Activated CD4-positive, alpha-beta T cell treated with anti-CD3 and anti-CD28 coated beads, Interleukin-2, Interleukin-4, amounts not matched to agents 100 ng/mL and 50 ng/mL, durations not matched to agents 16 hours and 8 hours (primary cell): ENCODE results near the gene DPYSL4.

ENCODE experiments used
- DNase-seq: peaks from one replicate; pipeline ENCODE4 v3.0.0-alpha.2; 2020; ENCODE audit warnings: low spot score

Gene DPYSL4

GRCh38 chr10:132163826-132164515 is 22.8 kb upstream of the DPYSL4 start:
- DNase-seq, result no peak

- no peak for DNase-seq
Observed at GRCh38 chr10:132164761-132165278, 21.9 kb upstream of the DPYSL4 start.

GRCh38 chr10:132165416-132165980 is 21.2 kb upstream of the DPYSL4 start:
- DNase-seq, result no peak

GRCh38 chr10:132166216-132166950 is 20.4 kb upstream of the DPYSL4 start:
- no peak for DNase-seq

GRCh38 chr10:132167041-132167674 is 19.6 kb upstream of the DPYSL4 start:
- no peak for DNase-seq

- no peak for DNase-seq
Observed at GRCh38 chr10:132167976-132168375, 18.8 kb upstream of the DPYSL4 start.

GRCh38 chr10:132168571-132169030 is 18.1 kb upstream of the DPYSL4 start:
- DNase-seq, result no peak

GRCh38 chr10:132169031-132169765 is 17.6 kb upstream of the DPYSL4 start:
- no peak for DNase-seq

- no peak for DNase-seq
Observed at GRCh38 chr10:132169766-132170560, 16.8 kb upstream of the DPYSL4 start.

- no peak for DNase-seq
Observed at GRCh38 chr10:132170561-132171361, 16.0 kb upstream of the DPYSL4 start.

GRCh38 chr10:132172091-132173066 is 14.4 kb upstream of the DPYSL4 start:
- no peak for DNase-seq

GRCh38 chr10:132173185-132173584 is 13.6 kb upstream of the DPYSL4 start:
- no peak for DNase-seq

- no peak for DNase-seq
Observed at GRCh38 chr10:132174237-132174636, 12.5 kb upstream of the DPYSL4 start.

- no peak for DNase-seq
Observed at GRCh38 chr10:132175408-132175807, 11.3 kb upstream of the DPYSL4 start.

- no peak for DNase-seq
Observed at GRCh38 chr10:132175907-132176581, 10.7 kb upstream of the DPYSL4 start.

- DNase-seq, result no peak
Observed at GRCh38 chr10:132176623-132177500, 9.9 kb upstream of the DPYSL4 start.

- DNase-seq, result no peak
Observed at GRCh38 chr10:132178046-132178445, 8.7 kb upstream of the DPYSL4 start.
